PC-9 (cell line): ENCODE measurements around the gene SHC1.

Experiments
- EZH2 ChIP-seq: fragments of 200-600 bp; sonication (generic); IDR thresholded peaks from 2 replicates; pipeline ENCODE4 v1.8.0; 2017; ENCODE audit warnings: antibody characterized with exemption, low read depth
- TF ChIP-seq, protein P1 (sequence below): fragments of 200-600 bp; sonication (generic); conservative IDR thresholded peaks from 2 replicates; pipeline ENCODE4 v1.6.1; 2017; ENCODE audit warnings: mixed run types, antibody characterized with exemption, mild to moderate bottlenecking, moderate library complexity

DNA sequence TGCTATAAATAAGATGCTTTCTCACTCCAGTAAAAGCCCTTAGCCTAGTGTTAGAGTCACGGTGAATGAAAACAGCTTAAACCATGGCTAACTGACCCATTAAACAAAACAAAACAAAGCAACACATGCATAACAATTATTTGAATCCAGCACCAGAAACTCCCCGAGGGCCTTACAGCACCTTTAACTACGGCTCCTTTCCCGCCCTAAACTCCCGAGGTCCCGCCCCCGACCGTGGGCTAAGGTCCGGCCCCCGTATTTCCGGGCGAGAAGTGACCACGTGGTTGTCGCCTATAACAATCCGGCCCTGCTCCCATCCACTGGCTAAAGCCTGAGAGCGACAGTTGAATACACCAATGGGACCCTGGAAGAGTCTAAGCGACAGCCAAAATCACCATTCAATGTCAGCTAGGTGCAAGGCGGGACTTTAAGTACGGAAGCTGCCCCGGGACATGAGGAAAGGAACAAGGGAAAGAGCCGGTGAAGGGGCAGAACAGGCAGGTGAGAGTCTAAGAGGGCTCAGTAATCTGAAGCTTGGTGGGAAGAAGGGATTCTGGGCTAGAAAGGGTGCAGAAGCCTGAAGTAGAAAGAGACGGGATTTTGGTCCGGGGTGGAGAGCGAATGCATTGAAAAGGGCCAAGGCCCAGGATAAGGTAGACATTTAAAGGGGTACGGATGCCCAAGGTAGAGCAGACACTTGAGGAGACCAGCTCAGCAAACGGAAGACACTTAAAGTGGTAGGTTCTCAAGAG lies 12.5 kb upstream of the SHC1 start, which contains the start of gene FLAD1:
- TF ChIP-seq, protein P1, sequence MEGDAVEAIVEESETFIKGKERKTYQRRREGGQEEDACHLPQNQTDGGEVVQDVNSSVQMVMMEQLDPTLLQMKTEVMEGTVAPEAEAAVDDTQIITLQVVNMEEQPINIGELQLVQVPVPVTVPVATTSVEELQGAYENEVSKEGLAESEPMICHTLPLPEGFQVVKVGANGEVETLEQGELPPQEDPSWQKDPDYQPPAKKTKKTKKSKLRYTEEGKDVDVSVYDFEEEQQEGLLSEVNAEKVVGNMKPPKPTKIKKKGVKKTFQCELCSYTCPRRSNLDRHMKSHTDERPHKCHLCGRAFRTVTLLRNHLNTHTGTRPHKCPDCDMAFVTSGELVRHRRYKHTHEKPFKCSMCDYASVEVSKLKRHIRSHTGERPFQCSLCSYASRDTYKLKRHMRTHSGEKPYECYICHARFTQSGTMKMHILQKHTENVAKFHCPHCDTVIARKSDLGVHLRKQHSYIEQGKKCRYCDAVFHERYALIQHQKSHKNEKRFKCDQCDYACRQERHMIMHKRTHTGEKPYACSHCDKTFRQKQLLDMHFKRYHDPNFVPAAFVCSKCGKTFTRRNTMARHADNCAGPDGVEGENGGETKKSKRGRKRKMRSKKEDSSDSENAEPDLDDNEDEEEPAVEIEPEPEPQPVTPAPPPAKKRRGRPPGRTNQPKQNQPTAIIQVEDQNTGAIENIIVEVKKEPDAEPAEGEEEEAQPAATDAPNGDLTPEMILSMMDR: no peak
- no peak for TF ChIP-seq EZH2
